Measurements from ENCODE around the gene MEX3D. TPM values are rescaled to one million over a fixed set of nuclear protein-coding genes. Genes with fewer than 3 reads are reported as not detected.

Gene MEX3D
- polyA plus RNA-seq, 2 of the 4 experiments (the other 2 are of a cell fraction) = 2.1 to 7.1 TPM

- FAIRE-seq = no peak
- ATAC-seq = no peak
Observed at GRCh38 chr19:1554968-1555367, 13.2 kb downstream of the MEX3D start.

DNA sequence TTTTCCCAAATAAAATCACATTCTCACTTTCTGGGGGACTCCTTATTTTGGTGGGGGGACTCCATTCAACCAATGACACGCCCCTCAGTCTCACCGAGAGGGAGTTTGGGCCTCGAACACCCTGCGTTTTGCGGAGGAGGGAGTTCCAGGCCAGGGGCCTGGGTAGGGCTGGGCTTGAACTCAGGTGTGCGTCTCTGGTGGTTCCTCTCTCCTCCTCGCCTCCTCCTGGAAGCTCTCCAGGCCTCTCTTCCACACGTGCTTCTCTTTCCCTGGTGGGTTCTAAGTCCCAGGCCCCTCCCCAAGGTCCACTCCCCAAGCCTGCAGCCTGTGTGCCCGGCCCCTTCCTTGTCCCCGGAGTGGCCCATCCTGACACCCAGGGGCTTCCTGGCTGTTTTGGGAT lies 14.7 kb downstream of the MEX3D start:
- ATAC-seq (no peak), FAIRE-seq (no peak), DNase-seq (ENCODE audit: low read depth in 1 of 2, low spot score in 1 of 2) (no peak)
- CTCF ChIA-PET = no interaction called here
- POLR2A ChIA-PET = no interaction called here
- H3K9me3 ChIP-seq = no peaks in the 10 kb centered on the region; the same call in 2 of the 3 replicates
- no peaks in the 10 kb centered on the region for H3K4me1 ChIP-seq
- no peak overlapping the region for H3K4me3 ChIP-seq
- H3K27ac ChIP-seq = no peak overlapping the region
- WGBS (ENCODE audit: missing lambda C conversion rate) = 93% methylated on average over 10 of the region's 10 CpGs
- no peak for TF ChIP-seq RARB (CRISPR knock-in tag; IDR thresholded peaks at IDR 0.05)
- no peak for TF ChIP-seq EHF (CRISPR knock-in tag; IDR thresholded peaks at IDR 0.05)
- no peak for TF ChIP-seq MYC (IDR thresholded peaks at IDR 0.05; ENCODE audit: borderline replicate concordance, low read length)
- TF ChIP-seq, protein P1, sequence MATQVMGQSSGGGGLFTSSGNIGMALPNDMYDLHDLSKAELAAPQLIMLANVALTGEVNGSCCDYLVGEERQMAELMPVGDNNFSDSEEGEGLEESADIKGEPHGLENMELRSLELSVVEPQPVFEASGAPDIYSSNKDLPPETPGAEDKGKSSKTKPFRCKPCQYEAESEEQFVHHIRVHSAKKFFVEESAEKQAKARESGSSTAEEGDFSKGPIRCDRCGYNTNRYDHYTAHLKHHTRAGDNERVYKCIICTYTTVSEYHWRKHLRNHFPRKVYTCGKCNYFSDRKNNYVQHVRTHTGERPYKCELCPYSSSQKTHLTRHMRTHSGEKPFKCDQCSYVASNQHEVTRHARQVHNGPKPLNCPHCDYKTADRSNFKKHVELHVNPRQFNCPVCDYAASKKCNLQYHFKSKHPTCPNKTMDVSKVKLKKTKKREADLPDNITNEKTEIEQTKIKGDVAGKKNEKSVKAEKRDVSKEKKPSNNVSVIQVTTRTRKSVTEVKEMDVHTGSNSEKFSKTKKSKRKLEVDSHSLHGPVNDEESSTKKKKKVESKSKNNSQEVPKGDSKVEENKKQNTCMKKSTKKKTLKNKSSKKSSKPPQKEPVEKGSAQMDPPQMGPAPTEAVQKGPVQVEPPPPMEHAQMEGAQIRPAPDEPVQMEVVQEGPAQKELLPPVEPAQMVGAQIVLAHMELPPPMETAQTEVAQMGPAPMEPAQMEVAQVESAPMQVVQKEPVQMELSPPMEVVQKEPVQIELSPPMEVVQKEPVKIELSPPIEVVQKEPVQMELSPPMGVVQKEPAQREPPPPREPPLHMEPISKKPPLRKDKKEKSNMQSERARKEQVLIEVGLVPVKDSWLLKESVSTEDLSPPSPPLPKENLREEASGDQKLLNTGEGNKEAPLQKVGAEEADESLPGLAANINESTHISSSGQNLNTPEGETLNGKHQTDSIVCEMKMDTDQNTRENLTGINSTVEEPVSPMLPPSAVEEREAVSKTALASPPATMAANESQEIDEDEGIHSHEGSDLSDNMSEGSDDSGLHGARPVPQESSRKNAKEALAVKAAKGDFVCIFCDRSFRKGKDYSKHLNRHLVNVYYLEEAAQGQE (IDR thresholded peaks at IDR 0.05) = no peak
- H3K4me2 ChIP-seq = no peak overlapping the region

More at GRCh38 chr19:1554968-1555367, 13.2 kb downstream of the MEX3D start:
- no peak overlapping the region for H3K27ac ChIP-seq
- H3K4me1 ChIP-seq = no peaks in the 10 kb centered on the region
- POLR2A ChIA-PET = no interaction called here
- CTCF ChIA-PET = no interaction called here
- H3K4me2 ChIP-seq = no peak overlapping the region
- H3K9me3 ChIP-seq = no peaks in the 10 kb centered on the region; the same call in 2 of the 3 replicates
- TF ChIP-seq KDM1A (IDR thresholded peaks at IDR 0.05; ENCODE audit: low read depth) (no peak), NR3C1 (IDR thresholded peaks at IDR 0.05) (no peak), CEBPB (IDR thresholded peaks at IDR 0.05) (no peak), HMGXB4 (CRISPR knock-in tag; IDR thresholded peaks at IDR 0.05; ENCODE audit: borderline replicate concordance) (no peak), NFE2L2 (conservative IDR thresholded peaks at IDR 0.05; ENCODE audit: low read length) (no peak), KDM5A (IDR thresholded peaks at IDR 0.05) (no peak), SMC3 (IDR thresholded peaks at IDR 0.05) (no peak)
- TF ChIP-seq, protein P2, sequence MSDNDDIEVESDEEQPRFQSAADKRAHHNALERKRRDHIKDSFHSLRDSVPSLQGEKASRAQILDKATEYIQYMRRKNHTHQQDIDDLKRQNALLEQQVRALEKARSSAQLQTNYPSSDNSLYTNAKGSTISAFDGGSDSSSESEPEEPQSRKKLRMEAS (IDR thresholded peaks at IDR 0.05) = no peak
- TF ChIP-seq, protein P3, sequence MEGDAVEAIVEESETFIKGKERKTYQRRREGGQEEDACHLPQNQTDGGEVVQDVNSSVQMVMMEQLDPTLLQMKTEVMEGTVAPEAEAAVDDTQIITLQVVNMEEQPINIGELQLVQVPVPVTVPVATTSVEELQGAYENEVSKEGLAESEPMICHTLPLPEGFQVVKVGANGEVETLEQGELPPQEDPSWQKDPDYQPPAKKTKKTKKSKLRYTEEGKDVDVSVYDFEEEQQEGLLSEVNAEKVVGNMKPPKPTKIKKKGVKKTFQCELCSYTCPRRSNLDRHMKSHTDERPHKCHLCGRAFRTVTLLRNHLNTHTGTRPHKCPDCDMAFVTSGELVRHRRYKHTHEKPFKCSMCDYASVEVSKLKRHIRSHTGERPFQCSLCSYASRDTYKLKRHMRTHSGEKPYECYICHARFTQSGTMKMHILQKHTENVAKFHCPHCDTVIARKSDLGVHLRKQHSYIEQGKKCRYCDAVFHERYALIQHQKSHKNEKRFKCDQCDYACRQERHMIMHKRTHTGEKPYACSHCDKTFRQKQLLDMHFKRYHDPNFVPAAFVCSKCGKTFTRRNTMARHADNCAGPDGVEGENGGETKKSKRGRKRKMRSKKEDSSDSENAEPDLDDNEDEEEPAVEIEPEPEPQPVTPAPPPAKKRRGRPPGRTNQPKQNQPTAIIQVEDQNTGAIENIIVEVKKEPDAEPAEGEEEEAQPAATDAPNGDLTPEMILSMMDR (IDR thresholded peaks at IDR 0.05) = no peak
- DNase-seq (ENCODE audit: low read depth in 1 of 2, low spot score in 1 of 2) = no peak
- WGBS (ENCODE audit: missing lambda C conversion rate) = 85% methylated on average over 24 of the region's 24 CpGs
- no peak overlapping the region for H3K4me3 ChIP-seq

GRCh38 chr19:1551068-1552040 lies 16.8 kb downstream of the MEX3D start:
- FAIRE-seq (no peak), DNase-seq (ENCODE audit: low read depth in 1 of 2, low spot score in 1 of 2) (no peak), ATAC-seq (no peak)
- CTCF ChIA-PET = interaction anchor here (0.6 to 1.2 kb wide), 3 partner anchors 106 to 275 kb away, joined by 3 read pairs; no protein-coding TSS in a partner anchor
- no peaks in the 10 kb centered on the region; the same call in 2 of the 3 replicates for H3K9me3 ChIP-seq
- no peak overlapping the region for H3K4me3 ChIP-seq
- no peak overlapping the region for H3K4me2 ChIP-seq
- no peaks in the 10 kb centered on the region for H3K4me1 ChIP-seq
- TF ChIP-seq MAZ (IDR thresholded peaks at IDR 0.05; ENCODE audit: borderline replicate concordance, low read depth, low read length) = no peak
- TF ChIP-seq TP53 (CRISPR knock-in tag; IDR thresholded peaks at IDR 0.05) = no peak
- no peak for TF ChIP-seq EHMT2 (IDR thresholded peaks at IDR 0.05; ENCODE audit: low read depth)
- TF ChIP-seq BHLHE40 (IDR thresholded peaks at IDR 0.05; ENCODE audit: low read depth, low read length) = no peak
- no peak for TF ChIP-seq POLR2AphosphoS2 (conservative IDR thresholded peaks at IDR 0.05; ENCODE audit: low read length)
- no peak for TF ChIP-seq SMC3 (IDR thresholded peaks at IDR 0.05)
- no peak for TF ChIP-seq RARB (CRISPR knock-in tag; IDR thresholded peaks at IDR 0.05)
- no peak for TF ChIP-seq RNF2 (IDR thresholded peaks at IDR 0.05; ENCODE audit: borderline replicate concordance, low read depth)
- TF ChIP-seq JUNB (IDR thresholded peaks at IDR 0.05) = no peak
- H3K27ac ChIP-seq = no peak overlapping the region
- 79% methylated on average over 14 of the region's 17 CpGs for WGBS (ENCODE audit: missing lambda C conversion rate)
- POLR2A ChIA-PET = no interaction called here

Measured in A549 (cell line).